Pancreas (tissue), 10 donors: ENCODE results near the gene MEP1B. TPM values are rescaled to one million over a fixed set of nuclear protein-coding genes. Genes with fewer than 3 reads are reported as not detected.

Experiments used
- ATAC-seq, 4 donors: fragments of 200-7000 bp; cut with Tn5 transposase; one replicate each; pipeline versions ENCODE4 v1.8.0 to v1.9.1; 2020; ENCODE audit warnings: mild to moderate bottlenecking in 4 of 4, moderate library complexity in 4 of 4
- DNase-seq, 6 donors: peaks; one replicate each; pipeline ENCODE4 v3.0.0-alpha.2; 2020
- FAIRE-seq: peaks from 2 replicates; lab custom pipeline; 2012; peaks lifted over from hg19 to GRCh38; lab: Jason Lieb, UNC
- H3K27ac ChIP-seq, 4 donors: fragments of 200-600 bp; sonication (generic); 1 replicate in 3 of 4; 2 replicates in 1 of 4; pipeline versions ENCODE4 v1.5.0 to v1.8.0; 2020
- H3K27me3 ChIP-seq, 4 donors: fragments of 200-600 bp; one replicate each; pipeline ENCODE4 v1.8.0; 2021
- H3K36me3 ChIP-seq, 3 donors: fragments of 200-600 bp; sonication (generic) in 1 of 3; one replicate each; pipeline versions ENCODE4 v1.5.0 to v1.8.0; 2020 to 2021
- H3K4me1 ChIP-seq, 3 donors: fragments of 200-600 bp; one replicate each; pipeline ENCODE4 v1.8.0; 2021
- H3K4me3 ChIP-seq, 4 donors: fragments of 200-600 bp; sonication (generic) in 2 of 4; one replicate each; pipeline versions ENCODE4 v1.5.0 to v1.8.0; 2020 to 2021
- H3K9me3 ChIP-seq, 4 donors: fragments of 200-600 bp; one replicate each; pipeline ENCODE4 v1.8.0; 2021
- WGBS, 2 donors: extraction: QIAGEN DNeasy Blood & Tissue Kit; methylation state at CpG; one replicate each; pipeline ENCODE4 v1.1.7; 2013; 5-methylcytosine and 5-hydroxymethylcytosine counted together
- intact Hi-C, 3 donors: fragments of 100-400 bp; cut with DNase I; formaldehyde crosslinking; loops; one replicate each; pipeline versions ENCODE4 v1.11.1 to v1.14.2; 2022
- polyA plus RNA-seq, 2 donors: library from polyadenylated mRNA; stranded (reverse); fragments of 200-250 nt; gene quantifications; one replicate each; pipeline ENCODE4 v1.2.3, GENCODE V29; 2013
- total RNA-seq, 6 donors: library from RNA; stranded (reverse); fragmentation: NEBNext Ultra II Directional in 4 of 6; extraction: Animal tissue kit (Norgen Biotek cat#: 25700) in 4 of 6; gene quantifications; one replicate each; pipeline versions ENCODE4 v1.2.1 to v1.2.4, GENCODE V29; 2021 to 2023
- TF ChIP-seq, protein P1 (sequence below), 4 donors: fragments of 200-600 bp; sonication (generic) in 3 of 4; IDR thresholded peaks; one replicate each; pipeline versions ENCODE4 v1.5.0 to v1.8.0; 2021; ENCODE audit warnings: antibody characterized with exemption in 4 of 4
- donor health status: healthy with polysubstance abuse.
- donor health status: DM: no; HTN: no; CAD: no; lungs with moderate emphysema.
- donor health status: DM: no; HTN: no; CAD: no.
- donor health status: control.
- donor health status: control.
- donor health status: Bipolar disorder and iron deficiency.
- donor health status: DM: yes; HTN: yes; CAD: no.
- donor health status: DM: no; HTN: no; CAD: no.
- donor health status: DM: no; HTN: no; CAD: no.
- donor health status: DM: yes; HTN: yes; CAD: no.

MEP1B gene
- total and polyA plus RNA-seq, 8 donors = 0.18 TPM; not detected in 7

DNA sequence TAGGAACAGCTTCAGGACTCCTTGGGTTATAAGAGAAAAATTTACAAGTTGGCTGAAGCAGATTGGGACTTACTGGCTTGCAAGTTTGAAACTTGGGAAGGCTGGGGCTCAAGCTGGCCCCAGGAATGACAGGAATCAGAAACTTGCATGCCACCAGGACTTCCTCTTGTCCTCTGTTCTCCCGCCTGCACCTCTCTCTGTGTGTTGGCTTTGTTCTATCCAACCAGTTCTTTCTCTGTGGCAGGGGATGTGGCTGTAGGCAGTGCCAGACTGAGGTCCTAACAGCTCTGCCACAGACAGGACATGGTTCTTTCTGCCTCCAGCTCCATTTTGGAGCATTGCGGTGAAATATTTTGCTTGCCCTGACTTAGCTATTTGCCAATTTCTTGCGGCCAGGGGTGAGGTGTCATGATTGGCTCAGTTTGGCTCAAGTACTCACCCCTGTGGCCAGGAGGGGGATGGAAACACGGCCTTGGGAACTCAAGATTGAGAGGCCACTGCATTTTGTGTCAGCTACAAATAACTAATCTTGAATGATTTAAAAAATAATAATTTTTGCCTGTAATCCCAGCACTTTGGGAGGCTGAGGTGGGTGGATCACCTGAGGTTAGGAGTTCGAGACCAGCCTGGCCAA lies 48.9 kb downstream of the MEP1B start:
- Histone ChIP-seq H3K4me1 (no peaks in the 10 kb centered on the region), H3K27ac (no peak overlapping the region), H3K4me3 (no peak overlapping the region), H3K36me3 (no peaks in the 10 kb centered on the region), H3K9me3 (no peaks in the 10 kb centered on the region), H3K27me3 (no peaks in the 10 kb centered on the region)
- TF ChIP-seq, protein P1, sequence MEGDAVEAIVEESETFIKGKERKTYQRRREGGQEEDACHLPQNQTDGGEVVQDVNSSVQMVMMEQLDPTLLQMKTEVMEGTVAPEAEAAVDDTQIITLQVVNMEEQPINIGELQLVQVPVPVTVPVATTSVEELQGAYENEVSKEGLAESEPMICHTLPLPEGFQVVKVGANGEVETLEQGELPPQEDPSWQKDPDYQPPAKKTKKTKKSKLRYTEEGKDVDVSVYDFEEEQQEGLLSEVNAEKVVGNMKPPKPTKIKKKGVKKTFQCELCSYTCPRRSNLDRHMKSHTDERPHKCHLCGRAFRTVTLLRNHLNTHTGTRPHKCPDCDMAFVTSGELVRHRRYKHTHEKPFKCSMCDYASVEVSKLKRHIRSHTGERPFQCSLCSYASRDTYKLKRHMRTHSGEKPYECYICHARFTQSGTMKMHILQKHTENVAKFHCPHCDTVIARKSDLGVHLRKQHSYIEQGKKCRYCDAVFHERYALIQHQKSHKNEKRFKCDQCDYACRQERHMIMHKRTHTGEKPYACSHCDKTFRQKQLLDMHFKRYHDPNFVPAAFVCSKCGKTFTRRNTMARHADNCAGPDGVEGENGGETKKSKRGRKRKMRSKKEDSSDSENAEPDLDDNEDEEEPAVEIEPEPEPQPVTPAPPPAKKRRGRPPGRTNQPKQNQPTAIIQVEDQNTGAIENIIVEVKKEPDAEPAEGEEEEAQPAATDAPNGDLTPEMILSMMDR (IDR thresholded peaks at IDR 0.05) = no peak
- DNase-seq (no peak), ATAC-seq (no peak), FAIRE-seq (no peak)
- 91 to 93% methylated on average over 5 of the region's 5 CpGs for WGBS, 2 donors
- intact Hi-C loops = no loop called here

DNA sequence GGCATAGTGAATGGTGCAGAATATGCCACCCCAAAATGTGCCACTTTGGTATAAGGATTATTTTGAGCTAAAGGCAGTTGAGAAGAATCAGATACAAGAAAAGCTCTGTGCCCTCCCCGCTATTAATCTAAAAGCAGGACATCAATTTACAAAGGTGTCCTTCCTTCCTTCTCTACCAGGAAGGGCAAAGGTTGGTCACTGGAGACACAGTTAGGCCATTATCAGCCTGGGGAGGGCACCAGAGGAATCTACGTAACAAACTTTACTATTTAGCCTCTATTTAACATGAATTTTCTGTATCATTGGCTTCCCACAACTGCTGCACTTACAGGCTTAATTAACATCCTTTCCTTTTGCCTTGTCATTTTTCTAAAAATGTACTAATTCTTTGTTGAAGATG lies 52.6 kb downstream of the MEP1B start:
- intact Hi-C loops = no loop called here
- H3K36me3 ChIP-seq = no peaks in the 10 kb centered on the region
- no peak overlapping the region for H3K27ac ChIP-seq
- ATAC-seq (no peak), FAIRE-seq (no peak), DNase-seq (no peak)
- no peaks in the 10 kb centered on the region for H3K27me3 ChIP-seq
- TF ChIP-seq, protein P1 (IDR thresholded peaks at IDR 0.05) = no peak
- no peaks in the 10 kb centered on the region for H3K4me1 ChIP-seq
- no peaks in the 10 kb centered on the region for H3K9me3 ChIP-seq
- H3K4me3 ChIP-seq = no peak overlapping the region
- WGBS, 2 donors = 90 to 91% methylated on average over 2 of the region's 2 CpGs

DNA sequence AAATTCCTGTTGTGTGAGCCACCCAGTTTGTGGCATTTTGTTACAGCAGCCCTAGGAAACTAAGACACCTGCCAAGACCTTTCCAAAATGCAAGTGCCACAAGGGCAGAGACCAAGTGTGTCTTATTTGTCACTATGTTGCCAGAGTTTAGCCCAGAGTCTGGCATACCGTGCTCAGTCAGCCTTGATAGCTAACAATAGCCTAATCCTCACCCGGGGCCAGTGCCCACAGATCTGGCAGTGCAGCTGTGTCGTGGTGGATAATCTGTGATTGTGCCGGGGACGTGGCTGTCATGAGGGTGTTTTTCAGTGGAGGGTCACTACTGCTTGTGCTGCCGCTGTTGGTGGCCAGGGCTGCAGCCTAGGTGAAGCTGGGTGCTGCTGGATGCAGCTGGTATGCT lies 53.5 kb downstream of the MEP1B start:
- Histone ChIP-seq H3K4me3 (no peak overlapping the region), H3K4me1 (no peaks in the 10 kb centered on the region), H3K27me3 (no peaks in the 10 kb centered on the region), H3K9me3 (no peaks in the 10 kb centered on the region), H3K27ac (no peak overlapping the region), H3K36me3 (no peaks in the 10 kb centered on the region)
- intact Hi-C loops = no loop called here
- 86 to 90% methylated on average over 6 of the region's 6 CpGs for WGBS, 2 donors
- FAIRE-seq (no peak), DNase-seq (no peak), ATAC-seq (no peak)
- TF ChIP-seq, protein P1 (IDR thresholded peaks at IDR 0.05) = no peak

DNA sequence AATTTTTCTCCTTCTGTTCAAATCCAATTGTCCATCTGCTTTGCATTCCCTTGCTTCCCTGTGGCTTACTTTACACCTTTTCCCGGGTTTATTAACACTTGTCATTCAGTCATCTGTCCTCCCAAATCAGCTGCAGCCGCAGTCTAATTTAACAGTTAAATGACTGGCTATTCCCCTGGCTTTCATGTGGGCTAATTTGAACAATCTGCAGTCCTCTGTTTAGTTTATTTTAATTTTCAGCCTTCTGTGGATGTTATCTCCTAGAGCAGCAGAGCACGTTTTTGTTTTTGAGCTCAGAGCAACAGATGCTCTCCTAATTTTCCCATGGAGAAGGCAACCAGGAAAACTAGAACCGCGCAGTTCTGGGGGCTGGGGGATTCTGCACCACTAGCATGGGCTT lies 55.0 kb downstream of the MEP1B start:
- ATAC-seq (no peak), FAIRE-seq (no peak), DNase-seq (no peak)
- 58 to 61% methylated on average over 5 of the region's 5 CpGs for WGBS, 2 donors
- intact Hi-C loops = no loop called here
- Histone ChIP-seq H3K9me3 (no peaks in the 10 kb centered on the region), H3K27ac (no peak overlapping the region), H3K36me3 (no peaks in the 10 kb centered on the region), H3K4me1 (no peaks in the 10 kb centered on the region), H3K4me3 (no peak overlapping the region), H3K27me3 (no peaks in the 10 kb centered on the region)
- TF ChIP-seq, protein P1 (IDR thresholded peaks at IDR 0.05) = no peak

DNA sequence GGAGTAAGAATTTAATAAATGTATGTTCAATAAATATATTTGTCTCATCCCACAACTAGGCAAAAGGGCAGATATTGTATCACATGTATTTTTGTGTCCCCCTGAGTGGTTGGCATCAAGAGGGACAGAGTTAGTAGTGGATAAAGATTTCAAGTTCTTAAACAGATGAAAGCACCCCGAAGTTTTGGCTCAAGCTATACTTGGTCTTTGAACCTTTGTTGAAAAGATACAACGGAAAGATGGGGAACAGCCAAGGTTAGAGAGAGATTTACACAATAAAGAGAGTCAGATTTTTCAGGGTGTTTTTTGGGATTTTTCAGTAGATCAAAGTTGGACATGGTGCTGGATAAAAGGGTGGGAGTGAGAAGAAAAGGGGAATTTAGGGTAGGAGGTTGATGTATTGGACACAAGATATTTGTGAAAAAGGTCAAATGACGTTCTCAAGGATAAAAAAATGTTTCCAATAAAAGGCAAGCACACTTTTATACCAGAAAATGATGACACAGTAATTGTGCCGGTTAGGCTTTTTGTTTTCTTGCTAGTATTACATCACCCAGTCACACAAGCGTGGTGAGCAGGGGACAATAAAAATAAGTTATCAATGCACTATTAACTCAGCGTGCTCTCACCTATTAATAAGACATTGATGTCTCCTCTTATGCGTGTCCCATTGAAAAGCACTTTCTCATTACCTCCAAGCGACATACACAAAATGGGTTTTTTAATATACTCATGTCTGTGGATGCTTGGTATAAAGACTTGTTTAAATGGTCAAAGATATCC lies 59.5 kb downstream of the MEP1B start:
- Histone ChIP-seq H3K9me3 (no peaks in the 10 kb centered on the region), H3K4me3 (no peak overlapping the region), H3K27ac (no peak overlapping the region), H3K4me1 (no peaks in the 10 kb centered on the region), H3K27me3 (no peaks in the 10 kb centered on the region), H3K36me3 (no peaks in the 10 kb centered on the region)
- 75 to 82% methylated on average over 8 of the region's 8 CpGs for WGBS, 2 donors
- no peak for DNase-seq
- ATAC-seq = no peak
- no peak for FAIRE-seq
- TF ChIP-seq, protein P1 (IDR thresholded peaks at IDR 0.05) = no peak
- intact Hi-C loops = no loop called here
